HL-60 (cell line): ENCODE results near the gene GCAT.

Source experiments
- GABPA ChIP-seq: IDR thresholded peaks from 2 replicates; pipeline ENCODE4 v1.6.1; 2012; ENCODE audit warnings: low read depth
- POLR2AphosphoS5 ChIP-seq: IDR thresholded peaks from 2 replicates; pipeline ENCODE4 v1.6.1; 2012; ENCODE audit warnings: low read depth
- SPI1 ChIP-seq: IDR thresholded peaks from 2 replicates; pipeline ENCODE4 v1.6.1; 2012; ENCODE audit warnings: low read depth, mild to moderate bottlenecking, borderline replicate concordance
- TF ChIP-seq, protein P1 (sequence below): IDR thresholded peaks from 2 replicates; pipeline ENCODE4 v1.6.1; 2012; ENCODE audit warnings: low read depth; ENCODE audit not compliant: insufficient replicate concordance
- TF ChIP-seq, protein P2 (sequence below): IDR thresholded peaks from one replicate; pipeline ENCODE4 v1.5.1; 2011; ENCODE audit warnings: low read length, control low read depth, inconsistent platforms; ENCODE audit not compliant: insufficient read depth

DNA sequence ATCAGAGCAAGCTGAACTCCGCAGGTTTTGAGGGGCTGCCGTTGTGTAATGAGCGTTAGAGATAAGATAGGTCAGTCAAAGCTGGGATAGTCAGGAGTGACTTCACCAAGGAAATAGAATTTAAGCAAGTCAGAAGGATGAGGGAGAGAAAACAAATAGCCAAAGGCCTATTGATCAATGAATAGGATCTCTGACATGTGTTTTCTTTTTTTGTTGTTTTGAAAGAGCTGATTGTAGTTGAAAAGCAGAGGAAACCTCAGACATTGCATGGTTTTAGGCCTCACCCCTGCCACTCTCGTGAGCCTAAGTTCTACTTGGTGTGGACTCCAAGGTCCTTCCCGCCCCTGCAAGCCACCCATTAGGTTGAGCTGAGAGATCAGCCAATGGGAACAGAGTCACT, 44.7 kb downstream of the GCAT start:
- TF ChIP-seq, protein P1, sequence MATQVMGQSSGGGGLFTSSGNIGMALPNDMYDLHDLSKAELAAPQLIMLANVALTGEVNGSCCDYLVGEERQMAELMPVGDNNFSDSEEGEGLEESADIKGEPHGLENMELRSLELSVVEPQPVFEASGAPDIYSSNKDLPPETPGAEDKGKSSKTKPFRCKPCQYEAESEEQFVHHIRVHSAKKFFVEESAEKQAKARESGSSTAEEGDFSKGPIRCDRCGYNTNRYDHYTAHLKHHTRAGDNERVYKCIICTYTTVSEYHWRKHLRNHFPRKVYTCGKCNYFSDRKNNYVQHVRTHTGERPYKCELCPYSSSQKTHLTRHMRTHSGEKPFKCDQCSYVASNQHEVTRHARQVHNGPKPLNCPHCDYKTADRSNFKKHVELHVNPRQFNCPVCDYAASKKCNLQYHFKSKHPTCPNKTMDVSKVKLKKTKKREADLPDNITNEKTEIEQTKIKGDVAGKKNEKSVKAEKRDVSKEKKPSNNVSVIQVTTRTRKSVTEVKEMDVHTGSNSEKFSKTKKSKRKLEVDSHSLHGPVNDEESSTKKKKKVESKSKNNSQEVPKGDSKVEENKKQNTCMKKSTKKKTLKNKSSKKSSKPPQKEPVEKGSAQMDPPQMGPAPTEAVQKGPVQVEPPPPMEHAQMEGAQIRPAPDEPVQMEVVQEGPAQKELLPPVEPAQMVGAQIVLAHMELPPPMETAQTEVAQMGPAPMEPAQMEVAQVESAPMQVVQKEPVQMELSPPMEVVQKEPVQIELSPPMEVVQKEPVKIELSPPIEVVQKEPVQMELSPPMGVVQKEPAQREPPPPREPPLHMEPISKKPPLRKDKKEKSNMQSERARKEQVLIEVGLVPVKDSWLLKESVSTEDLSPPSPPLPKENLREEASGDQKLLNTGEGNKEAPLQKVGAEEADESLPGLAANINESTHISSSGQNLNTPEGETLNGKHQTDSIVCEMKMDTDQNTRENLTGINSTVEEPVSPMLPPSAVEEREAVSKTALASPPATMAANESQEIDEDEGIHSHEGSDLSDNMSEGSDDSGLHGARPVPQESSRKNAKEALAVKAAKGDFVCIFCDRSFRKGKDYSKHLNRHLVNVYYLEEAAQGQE: no peak
- TF ChIP-seq, protein P2, sequence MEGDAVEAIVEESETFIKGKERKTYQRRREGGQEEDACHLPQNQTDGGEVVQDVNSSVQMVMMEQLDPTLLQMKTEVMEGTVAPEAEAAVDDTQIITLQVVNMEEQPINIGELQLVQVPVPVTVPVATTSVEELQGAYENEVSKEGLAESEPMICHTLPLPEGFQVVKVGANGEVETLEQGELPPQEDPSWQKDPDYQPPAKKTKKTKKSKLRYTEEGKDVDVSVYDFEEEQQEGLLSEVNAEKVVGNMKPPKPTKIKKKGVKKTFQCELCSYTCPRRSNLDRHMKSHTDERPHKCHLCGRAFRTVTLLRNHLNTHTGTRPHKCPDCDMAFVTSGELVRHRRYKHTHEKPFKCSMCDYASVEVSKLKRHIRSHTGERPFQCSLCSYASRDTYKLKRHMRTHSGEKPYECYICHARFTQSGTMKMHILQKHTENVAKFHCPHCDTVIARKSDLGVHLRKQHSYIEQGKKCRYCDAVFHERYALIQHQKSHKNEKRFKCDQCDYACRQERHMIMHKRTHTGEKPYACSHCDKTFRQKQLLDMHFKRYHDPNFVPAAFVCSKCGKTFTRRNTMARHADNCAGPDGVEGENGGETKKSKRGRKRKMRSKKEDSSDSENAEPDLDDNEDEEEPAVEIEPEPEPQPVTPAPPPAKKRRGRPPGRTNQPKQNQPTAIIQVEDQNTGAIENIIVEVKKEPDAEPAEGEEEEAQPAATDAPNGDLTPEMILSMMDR: no peak
- no peak for TF ChIP-seq GABPA
- TF ChIP-seq POLR2AphosphoS5: no peak
- no peak for TF ChIP-seq SPI1
